Lower leg skin (tissue), 4 donors: ENCODE measurements around the gene SAMD5. TPM values are rescaled to one million over a fixed set of nuclear protein-coding genes. Genes with fewer than 3 reads are reported as not detected.

Experiments
- DNase-seq, 2 donors: peaks; one replicate each; pipeline ENCODE4 v3.0.0-alpha.2; 2019; ENCODE audit warnings: low spot score in 2 of 2
- H3K4me3 ChIP-seq: fragments of 200-600 bp; sonication (generic); 2 replicates; pipeline ENCODE4 v1.5.1; 2017; ENCODE audit warnings: mild to moderate bottlenecking, low read depth; ENCODE audit not compliant: poor library complexity, severe bottlenecking
- POLR2A ChIP-seq, 2 donors: fragments of 450-650 bp; IDR thresholded peaks; one replicate each; pipeline ENCODE4 v1.6.1; 2016 to 2017; ENCODE audit warnings: antibody characterized with exemption in 2 of 2, mild to moderate bottlenecking in 1 of 2, moderate library complexity in 1 of 2
- WGBS, 2 donors: methylation state at CpG; one replicate each; pipeline ENCODE4 v1.1.5; 2018; 5-methylcytosine and 5-hydroxymethylcytosine counted together
- intact Hi-C: fragments of 100-400 bp; cut with DNase I; formaldehyde crosslinking; loops from one replicate; pipeline ENCODE4 v1.15.0; 2023; ENCODE audit warnings: low total_unique reads
- total RNA-seq, 4 donors: library from RNA; depleted of rRNA; stranded (reverse); fragments of >200 nt; gene quantifications; one replicate each; pipeline ENCODE4 v1.1.0, GENCODE V29; 2016
- TF ChIP-seq, protein P1 (sequence below), 3 donors: fragments of 450-650 bp; IDR thresholded peaks; one replicate each; pipeline ENCODE4 v1.5.1; 2016; ENCODE audit warnings: antibody characterized with exemption in 3 of 3, mild to moderate bottlenecking in 3 of 3, moderate library complexity in 2 of 3

SAMD5 gene
- total RNA-seq, 4 donors from 2014 or later, result 0.38 to 2.9 (median 0.87) TPM

DNA sequence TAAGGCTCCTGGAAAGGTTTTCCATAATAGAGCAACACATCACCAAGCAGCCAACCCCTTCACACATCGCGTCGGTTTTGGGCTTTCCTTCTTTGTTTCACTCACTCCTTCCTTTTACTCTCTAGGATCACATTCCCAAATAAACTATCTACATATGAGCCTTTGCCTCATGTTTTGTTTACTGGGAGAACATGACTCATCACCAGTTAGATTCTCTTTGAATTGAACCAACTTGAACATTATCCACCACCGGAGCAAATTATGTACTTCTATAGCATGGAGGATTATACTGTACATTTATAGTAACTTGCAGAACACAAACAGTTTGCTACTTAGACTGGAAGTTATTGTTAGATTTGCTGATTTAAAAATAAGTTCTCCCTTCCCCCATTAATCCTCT lies 41.0 kb downstream of the SAMD5 start:
- no peak for DNase-seq
- intact Hi-C loops, result no loop called here
- TF ChIP-seq, protein P1, sequence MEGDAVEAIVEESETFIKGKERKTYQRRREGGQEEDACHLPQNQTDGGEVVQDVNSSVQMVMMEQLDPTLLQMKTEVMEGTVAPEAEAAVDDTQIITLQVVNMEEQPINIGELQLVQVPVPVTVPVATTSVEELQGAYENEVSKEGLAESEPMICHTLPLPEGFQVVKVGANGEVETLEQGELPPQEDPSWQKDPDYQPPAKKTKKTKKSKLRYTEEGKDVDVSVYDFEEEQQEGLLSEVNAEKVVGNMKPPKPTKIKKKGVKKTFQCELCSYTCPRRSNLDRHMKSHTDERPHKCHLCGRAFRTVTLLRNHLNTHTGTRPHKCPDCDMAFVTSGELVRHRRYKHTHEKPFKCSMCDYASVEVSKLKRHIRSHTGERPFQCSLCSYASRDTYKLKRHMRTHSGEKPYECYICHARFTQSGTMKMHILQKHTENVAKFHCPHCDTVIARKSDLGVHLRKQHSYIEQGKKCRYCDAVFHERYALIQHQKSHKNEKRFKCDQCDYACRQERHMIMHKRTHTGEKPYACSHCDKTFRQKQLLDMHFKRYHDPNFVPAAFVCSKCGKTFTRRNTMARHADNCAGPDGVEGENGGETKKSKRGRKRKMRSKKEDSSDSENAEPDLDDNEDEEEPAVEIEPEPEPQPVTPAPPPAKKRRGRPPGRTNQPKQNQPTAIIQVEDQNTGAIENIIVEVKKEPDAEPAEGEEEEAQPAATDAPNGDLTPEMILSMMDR (IDR thresholded peaks at IDR 0.05), result no peak
- no peak for TF ChIP-seq POLR2A (IDR thresholded peaks at IDR 0.05)

DNA sequence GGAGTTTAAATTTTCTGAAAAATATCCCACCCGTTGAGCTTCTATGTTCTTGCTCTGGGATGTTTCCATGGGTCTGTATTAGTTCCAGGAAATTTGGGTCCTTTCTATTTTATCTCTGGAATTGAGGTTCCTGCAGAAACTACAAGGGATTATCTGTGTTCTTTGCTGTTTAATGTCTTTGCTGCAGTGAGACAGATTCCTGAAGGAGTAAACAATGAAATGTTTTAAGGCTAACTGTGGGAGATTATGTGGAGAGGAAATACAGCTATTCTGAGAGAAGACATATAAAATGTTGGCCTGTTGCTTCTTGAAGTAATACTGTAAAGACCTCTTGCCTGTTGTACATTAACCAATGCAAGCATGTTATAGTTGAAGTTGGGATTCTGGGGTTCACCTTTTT lies 43.5 kb downstream of the SAMD5 start:
- no peak for DNase-seq
- 72 to 83% methylated on average over 1 of the region's 1 CpG for WGBS, 2 donors
- intact Hi-C loops, result no loop called here
- TF ChIP-seq, protein P1 (IDR thresholded peaks at IDR 0.05), result no peak
- no peak for TF ChIP-seq POLR2A (IDR thresholded peaks at IDR 0.05)
- no peak overlapping the region for H3K4me3 ChIP-seq

More for the DNA sequence above, 41.0 kb downstream of the SAMD5 start:
- WGBS, 2 donors, result 91% methylated on average over 4 of the region's 4 CpGs
- H3K4me3 ChIP-seq, result no peak overlapping the region

DNA sequence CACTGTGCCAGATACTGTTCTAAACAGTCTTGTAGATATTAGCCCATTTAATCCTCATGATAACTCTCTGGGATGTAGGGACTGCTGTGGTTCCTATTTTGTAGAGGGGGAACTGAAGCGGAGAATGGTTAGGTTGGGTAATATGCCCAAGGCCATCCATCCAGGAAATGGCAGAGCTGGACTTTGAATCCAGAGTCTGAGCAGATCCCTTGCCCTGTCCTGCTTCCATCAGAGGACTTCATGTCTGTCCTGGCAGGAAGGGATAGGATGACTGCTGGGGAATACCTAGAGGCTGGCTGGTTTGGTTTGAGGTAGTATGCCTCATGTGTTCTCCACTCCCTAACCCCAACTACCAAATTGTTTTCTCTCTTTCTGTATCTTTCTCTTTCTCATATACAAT lies 44.6 kb downstream of the SAMD5 start:
- intact Hi-C loops, result no loop called here
- TF ChIP-seq POLR2A (IDR thresholded peaks at IDR 0.05), result no peak
- TF ChIP-seq, protein P1 (IDR thresholded peaks at IDR 0.05), result no peak
- 92 to 100% methylated on average over 1 of the region's 1 CpG for WGBS, 2 donors
- no peak for DNase-seq
- no peak overlapping the region for H3K4me3 ChIP-seq

DNA sequence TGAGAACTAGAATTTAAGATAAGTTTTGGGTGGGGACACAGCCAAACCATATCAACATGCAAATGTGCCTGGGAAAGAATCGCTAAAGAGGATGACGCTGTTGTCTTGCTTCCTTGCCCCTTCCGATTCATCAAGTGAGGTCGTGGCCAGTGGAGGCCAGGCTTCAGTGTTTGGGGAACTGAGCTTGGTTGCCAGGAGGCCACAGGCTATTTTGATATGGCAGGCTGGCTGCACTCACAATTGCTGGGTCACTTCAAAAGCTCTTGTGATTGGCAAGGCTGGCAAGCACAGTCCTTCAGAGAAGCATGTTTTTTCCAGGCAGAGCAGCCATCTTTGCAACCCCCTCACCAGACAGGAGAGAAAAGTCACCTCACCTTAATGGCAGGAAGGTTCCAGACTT lies 45.8 kb downstream of the SAMD5 start:
- no peak for TF ChIP-seq POLR2A (IDR thresholded peaks at IDR 0.05)
- TF ChIP-seq, protein P1 (IDR thresholded peaks at IDR 0.05), result no peak
- H3K4me3 ChIP-seq, result no peak overlapping the region
- DNase-seq, result peak in 1 of 2 donors; percentile 76
- WGBS, 2 donors, result 95 to 100% methylated on average over 4 of the region's 4 CpGs
- intact Hi-C loops, result no loop called here

DNA sequence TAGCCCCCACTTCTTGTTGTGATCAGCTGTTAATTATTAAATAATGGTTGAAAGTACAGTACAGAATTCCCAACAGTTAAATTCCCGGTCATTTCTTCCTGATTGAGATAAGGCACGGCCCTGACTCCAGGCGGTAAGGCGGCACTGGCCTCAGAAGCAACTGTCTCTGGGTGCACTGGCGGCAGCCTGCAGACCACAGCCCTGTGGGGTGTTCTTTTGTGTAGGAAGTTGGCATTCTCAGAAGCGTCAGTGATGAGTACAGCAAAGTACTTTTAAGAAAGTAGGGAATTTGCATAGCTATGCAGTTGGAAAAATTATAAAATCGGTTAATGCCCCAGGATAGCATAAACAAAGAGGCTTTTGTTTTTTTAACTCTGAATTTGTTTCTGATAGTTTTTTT lies 50.5 kb downstream of the SAMD5 start:
- intact Hi-C loops, result no loop called here
- WGBS, 2 donors, result 67 to 75% methylated on average over 7 of the region's 7 CpGs
- no peak overlapping the region for H3K4me3 ChIP-seq
- TF ChIP-seq POLR2A (IDR thresholded peaks at IDR 0.05), result no peak
- TF ChIP-seq, protein P1 (IDR thresholded peaks at IDR 0.05), result no peak
- no peak for DNase-seq

DNA sequence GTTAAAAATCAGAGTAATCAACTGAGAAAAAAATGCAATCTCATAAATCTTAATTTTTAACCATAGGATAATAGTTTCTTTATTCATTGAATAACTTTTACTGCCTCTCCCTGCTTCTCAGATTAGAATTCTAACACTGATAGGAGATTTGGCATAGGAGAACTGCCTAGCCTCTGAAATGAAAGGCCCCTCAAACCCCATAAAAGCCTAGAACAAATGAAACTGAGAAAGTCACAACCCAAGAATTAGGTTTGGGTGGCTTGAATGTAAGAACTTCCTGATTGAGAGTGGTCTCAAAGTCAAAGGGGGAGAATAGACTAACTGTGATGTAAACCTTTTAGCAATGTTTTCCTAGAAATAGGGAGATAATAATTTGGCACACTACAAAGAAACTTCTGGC lies 52.2 kb downstream of the SAMD5 start:
- TF ChIP-seq POLR2A (IDR thresholded peaks at IDR 0.05), result no peak
- TF ChIP-seq, protein P1 (IDR thresholded peaks at IDR 0.05), result no peak
- intact Hi-C loops, result no loop called here
- no peak for DNase-seq
- no peak overlapping the region for H3K4me3 ChIP-seq
